Endodermal cell (in vitro differentiated cells): ENCODE data around the gene CCDC73. TPM values are rescaled to one million over a fixed set of nuclear protein-coding genes. Genes with fewer than 3 reads are reported as not detected.
"Not testable (repeated sequence)": the region's sequence is repeated elsewhere in the genome, so short reads cannot be mapped to it uniquely, and the experiment has no call there.

ENCODE experiments used
- DNase-seq: peaks from one replicate; pipeline ENCODE4 v3.0.0-alpha.2; 2017
- H3K27ac ChIP-seq: 2 replicates; pipeline ENCODE4 v1.5.1; 2013; ENCODE audit warnings: mild to moderate bottlenecking, low read depth, low read length, moderate library complexity
- H3K27me3 ChIP-seq: 2 replicates; pipeline ENCODE4 v1.6.1; 2013; ENCODE audit warnings: mild to moderate bottlenecking, low read length, moderate library complexity; ENCODE audit not compliant: insufficient read depth, control insufficient read depth, poor library complexity, severe bottlenecking
- H3K36me3 ChIP-seq: 2 replicates; pipeline ENCODE4 v1.7.0; 2013; ENCODE audit warnings: mild to moderate bottlenecking, low read length, moderate library complexity; ENCODE audit not compliant: control insufficient read depth, insufficient read depth
- H3K4me1 ChIP-seq: one replicate; pipeline ENCODE4 v1.7.0; 2013; ENCODE audit warnings: low read length; ENCODE audit not compliant: control insufficient read depth, insufficient read depth
- H3K4me3 ChIP-seq: 2 replicates; pipeline ENCODE4 v1.5.1; 2013; ENCODE audit warnings: mild to moderate bottlenecking, low read length, moderate library complexity
- H3K9ac ChIP-seq: 2 replicates; pipeline ENCODE4 v1.6.1; 2013; ENCODE audit warnings: mild to moderate bottlenecking, low read length, moderate library complexity; ENCODE audit not compliant: poor library complexity, severe bottlenecking; ENCODE audit errors: extremely low read depth
- H3K9me3 ChIP-seq: 2 replicates; pipeline ENCODE4 v1.6.1; 2013; ENCODE audit warnings: mild to moderate bottlenecking, low read length, moderate library complexity; ENCODE audit not compliant: control insufficient read depth
- H3K27ac Mint-ChIP-seq: 2 replicates; pipeline ENCODE4 v1.8.0; 2020; ENCODE audit warnings: mixed read lengths
- H3K27me3 Mint-ChIP-seq: 2 replicates; pipeline ENCODE4 v1.8.0; 2021; ENCODE audit warnings: mild to moderate bottlenecking, mixed read lengths; ENCODE audit not compliant: insufficient read depth
- H3K36me3 Mint-ChIP-seq: 2 replicates; pipeline ENCODE4 v1.8.0; 2020; ENCODE audit warnings: low read depth, mixed read lengths
- H3K4me1 Mint-ChIP-seq: 2 replicates; pipeline ENCODE4 v1.8.0; 2020; ENCODE audit warnings: mixed read lengths
- H3K4me3 Mint-ChIP-seq: 2 replicates; pipeline ENCODE4 v1.8.0; 2020; ENCODE audit warnings: mild to moderate bottlenecking, moderate library complexity, mixed read lengths
- H3K9me3 Mint-ChIP-seq: 2 replicates; pipeline ENCODE4 v1.8.0; 2020; ENCODE audit warnings: mild to moderate bottlenecking, mixed read lengths
- WGBS, 2 experiments: methylation state at CpG; one replicate each; pipeline versions ENCODE4 v1.1.5 to v1.1.7; 2013; ENCODE audit warnings: missing lambda C conversion rate in 2 of 2, mixed read lengths in 1 of 2; ENCODE audit not compliant: insufficient coverage in 1 of 2, insufficient read length in 1 of 2; 5-methylcytosine and 5-hydroxymethylcytosine counted together
- total RNA-seq, 2 donors: library from RNA; stranded (reverse); fragmentation: NEBNext Ultra II Directional in 1 of 2; extraction: Animal tissue kit (Norgen Biotek cat#: 25700) in 1 of 2; gene quantifications; 2 replicates in 1 of 2; 3 replicates in 1 of 2; pipeline ENCODE4 v1.2.1, GENCODE V29; 2021
- TF ChIP-seq, protein P1 (sequence below): fragments of 200-600 bp; sonication (generic); conservative IDR thresholded peaks from 2 replicates; pipeline ENCODE4 v1.5.0; 2021; ENCODE audit warnings: antibody characterized with exemption, mild to moderate bottlenecking

CCDC73 gene
- total RNA-seq, 2 donors from 2014 or later, result not detected

DNA sequence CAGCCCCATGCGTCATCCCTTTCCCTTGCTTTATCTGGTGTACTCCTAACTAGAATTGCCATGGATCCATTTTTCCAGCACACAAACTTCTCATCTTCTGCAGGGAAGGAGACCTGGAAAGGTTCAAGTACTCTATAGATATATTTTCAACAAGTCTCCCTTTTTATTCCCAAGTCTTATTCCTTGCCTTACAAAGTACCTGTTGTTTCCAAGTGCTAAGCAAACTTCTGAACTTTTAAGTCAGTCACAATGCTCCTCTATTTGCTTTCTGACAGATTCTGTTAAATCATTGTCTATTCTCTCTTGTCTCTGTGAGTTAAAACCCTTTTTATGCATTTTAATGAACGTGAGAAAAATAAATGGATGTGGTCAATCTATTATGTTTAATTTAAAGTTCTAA is 20.4 kb downstream of the CCDC73 start:
- Histone ChIP-seq H3K9ac (no peak overlapping the region), H3K36me3 (no peaks in the 10 kb centered on the region), H3K4me1 (no peaks in the 10 kb centered on the region), H3K4me3 (no peak overlapping the region), H3K27ac (no peak overlapping the region), H3K9me3 (no peaks in the 10 kb centered on the region), H3K27me3 (no peaks in the 10 kb centered on the region)
- no peaks in the 10 kb centered on the region for H3K27me3 Mint-ChIP-seq
- H3K9me3 Mint-ChIP-seq, result no peaks in the 10 kb centered on the region
- no peak for DNase-seq
- H3K36me3 Mint-ChIP-seq, result no peaks in the 10 kb centered on the region
- 80 to 96% methylated on average over 1 of the region's 2 CpGs for WGBS, 2 experiments
- TF ChIP-seq, protein P1, sequence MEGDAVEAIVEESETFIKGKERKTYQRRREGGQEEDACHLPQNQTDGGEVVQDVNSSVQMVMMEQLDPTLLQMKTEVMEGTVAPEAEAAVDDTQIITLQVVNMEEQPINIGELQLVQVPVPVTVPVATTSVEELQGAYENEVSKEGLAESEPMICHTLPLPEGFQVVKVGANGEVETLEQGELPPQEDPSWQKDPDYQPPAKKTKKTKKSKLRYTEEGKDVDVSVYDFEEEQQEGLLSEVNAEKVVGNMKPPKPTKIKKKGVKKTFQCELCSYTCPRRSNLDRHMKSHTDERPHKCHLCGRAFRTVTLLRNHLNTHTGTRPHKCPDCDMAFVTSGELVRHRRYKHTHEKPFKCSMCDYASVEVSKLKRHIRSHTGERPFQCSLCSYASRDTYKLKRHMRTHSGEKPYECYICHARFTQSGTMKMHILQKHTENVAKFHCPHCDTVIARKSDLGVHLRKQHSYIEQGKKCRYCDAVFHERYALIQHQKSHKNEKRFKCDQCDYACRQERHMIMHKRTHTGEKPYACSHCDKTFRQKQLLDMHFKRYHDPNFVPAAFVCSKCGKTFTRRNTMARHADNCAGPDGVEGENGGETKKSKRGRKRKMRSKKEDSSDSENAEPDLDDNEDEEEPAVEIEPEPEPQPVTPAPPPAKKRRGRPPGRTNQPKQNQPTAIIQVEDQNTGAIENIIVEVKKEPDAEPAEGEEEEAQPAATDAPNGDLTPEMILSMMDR, result no peak
- no peaks in the 10 kb centered on the region for H3K4me1 Mint-ChIP-seq
- no peak overlapping the region for H3K27ac Mint-ChIP-seq
- H3K4me3 Mint-ChIP-seq, result no peak overlapping the region

- no peaks in the 10 kb centered on the region for H3K27me3 ChIP-seq
- no peaks in the 10 kb centered on the region for H3K36me3 ChIP-seq
- TF ChIP-seq, protein P1, result no peak
- Mint-ChIP-seq H3K4me1 (no peaks in the 10 kb centered on the region), H3K27me3 (no peaks in the 10 kb centered on the region), H3K27ac (no peak overlapping the region), H3K36me3 (no peaks in the 10 kb centered on the region), H3K9me3 (no peaks in the 10 kb centered on the region), H3K4me3 (no peak overlapping the region)
- no peaks in the 10 kb centered on the region for H3K9me3 ChIP-seq
- H3K9ac ChIP-seq, result no peak overlapping the region
- H3K4me1 ChIP-seq, result no peaks in the 10 kb centered on the region
- no peak for DNase-seq
- no peak overlapping the region for H3K4me3 ChIP-seq
- no peak overlapping the region for H3K27ac ChIP-seq
These were observed 21.7 kb downstream of the CCDC73 start for GRCh38 chr11:32772731-32773130.

DNA sequence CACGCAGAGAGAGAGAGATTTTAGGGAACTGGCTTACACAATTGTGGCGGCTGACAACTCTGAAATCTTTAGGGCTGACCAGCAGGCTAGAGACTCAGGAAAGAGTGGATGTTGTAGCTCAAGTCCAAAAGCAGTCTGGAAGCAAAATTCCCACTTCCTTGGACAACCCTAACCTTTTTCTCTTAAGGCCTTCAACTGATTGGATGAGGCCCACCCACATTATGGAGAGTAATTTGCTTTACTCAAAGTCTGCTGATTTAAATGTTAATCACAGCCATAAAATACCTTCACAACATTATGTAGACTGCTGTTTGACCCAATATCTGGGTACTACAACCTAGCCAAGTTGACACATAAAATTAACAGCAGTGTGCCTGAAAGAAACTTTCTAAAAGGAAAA is 32.7 kb downstream of the CCDC73 start:
- H3K4me1 Mint-ChIP-seq, H3K36me3 Mint-ChIP-seq, H3K36me3 ChIP-seq, H3K27me3 ChIP-seq, H3K4me3 Mint-ChIP-seq, H3K27ac Mint-ChIP-seq, H3K27me3 Mint-ChIP-seq, H3K4me3 ChIP-seq, H3K9ac ChIP-seq, DNase-seq, H3K9me3 ChIP-seq, H3K4me1 ChIP-seq, H3K27ac ChIP-seq: not testable (repeated sequence)
- H3K9me3 Mint-ChIP-seq, result peaks cover 40% of the 10 kb centered on the region
- 90% methylated on average over 2 of the region's 2 CpGs; no CpG with 5 or more reads in 1 of the 2 experiments for WGBS, 2 experiments

DNA sequence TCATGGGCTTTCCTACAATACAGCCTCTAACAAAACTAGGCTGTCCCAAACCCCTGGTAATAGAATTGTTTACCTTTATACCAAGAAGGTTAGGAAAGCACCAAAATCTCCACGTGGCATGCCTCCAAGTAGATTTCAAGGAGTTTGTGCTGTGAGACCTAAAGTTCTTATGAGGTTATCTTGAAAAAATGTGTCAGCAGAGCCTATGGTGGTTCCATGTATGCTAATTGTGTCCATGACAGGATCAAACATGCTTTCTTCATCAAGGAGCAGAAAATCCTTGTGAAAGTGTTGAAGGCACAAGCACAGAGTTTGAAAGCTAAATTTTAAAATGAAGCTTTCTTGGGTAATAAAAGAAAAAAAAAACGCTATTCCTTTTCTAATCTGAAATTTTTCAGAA is 36.2 kb downstream of the CCDC73 start:
- Histone ChIP-seq H3K27ac (no peak overlapping the region), H3K9me3 (no peaks in the 10 kb centered on the region), H3K4me1 (no peaks in the 10 kb centered on the region), H3K27me3 (no peaks in the 10 kb centered on the region), H3K9ac (no peak overlapping the region), H3K36me3 (no peaks in the 10 kb centered on the region), H3K4me3 (no peak overlapping the region)
- Mint-ChIP-seq H3K36me3 (no peaks in the 10 kb centered on the region), H3K27ac (no peak overlapping the region), H3K4me3 (no peak overlapping the region), H3K4me1 (no peaks in the 10 kb centered on the region), H3K27me3 (peaks cover 3% of the 10 kb centered on the region), H3K9me3 (peaks cover 14% of the 10 kb centered on the region)
- TF ChIP-seq, protein P1, result no peak
- 71 to 73% methylated on average over 1 to 2 of the region's 2 CpGs for whole genome bisulfite sequencing, 2 experiments
- DNase-seq, result no peak

DNA sequence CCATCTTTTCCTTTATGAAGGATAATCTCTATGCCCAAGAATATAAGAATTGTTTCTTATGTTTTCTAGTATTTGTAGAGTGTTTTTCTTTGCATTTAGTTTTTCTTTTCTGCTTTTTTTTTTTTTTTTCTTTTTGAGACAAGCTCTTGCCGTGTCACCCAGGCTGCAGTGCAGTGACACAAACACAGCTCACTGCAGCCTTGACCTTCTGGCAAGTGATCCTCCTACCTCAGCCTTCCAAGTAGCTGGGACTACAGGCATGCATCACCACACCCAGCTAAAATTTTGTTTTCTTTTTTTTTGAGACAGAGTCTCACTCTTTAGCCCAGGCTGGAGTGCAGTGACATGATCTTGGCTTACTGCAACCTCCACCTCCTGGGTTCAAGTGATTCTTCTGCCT is 41.3 kb downstream of the CCDC73 start:
- H3K9me3 Mint-ChIP-seq, H3K4me3 ChIP-seq, H3K9me3 ChIP-seq, H3K36me3 Mint-ChIP-seq, H3K4me1 Mint-ChIP-seq, H3K27ac Mint-ChIP-seq, H3K4me3 Mint-ChIP-seq, H3K4me1 ChIP-seq, H3K27ac ChIP-seq, DNase-seq, H3K36me3 ChIP-seq, H3K27me3 Mint-ChIP-seq, H3K9ac ChIP-seq, H3K27me3 ChIP-seq: not testable (repeated sequence)
- 96 to 100% methylated on average over 1 of the region's 1 CpG for WGBS, 2 experiments
